AG04449 (cell line): ENCODE data around the gene PRKG1.

Source experiments
- CTCF ChIA-PET: fragments of 350-600 bp; formaldehyde crosslinking; extraction: SDS; loops from one replicate; lab custom pipeline; 2021; ENCODE audit warnings: antibody characterized with exemption; lab: Yijun Ruan, JAX
- POLR2A ChIA-PET: fragments of 400-600, 350-600 bp; formaldehyde crosslinking; extraction: SDS; loops from one replicate; lab custom pipeline; 2020; ENCODE audit warnings: antibody characterized with exemption, inconsistent platforms; lab: Yijun Ruan, JAX
- DNase-seq: peaks from one replicate; pipeline ENCODE4 v3.0.0-alpha.2; 2010; ENCODE audit warnings: low read depth, low spot score
- H3K4me3 ChIP-seq: 2 replicates; pipeline ENCODE4 v1.5.1; 2011; ENCODE audit warnings: low read depth, mild to moderate bottlenecking, control low read depth, low read length
- TF ChIP-seq, protein P1 (sequence below): IDR thresholded peaks from one replicate; pipeline ENCODE4 v1.5.1; 2011; ENCODE audit warnings: mild to moderate bottlenecking, moderate library complexity, low read length, control low read depth, inconsistent platforms; ENCODE audit not compliant: insufficient read depth; ENCODE audit errors: missing control alignments

The PRKG1 gene

DNA sequence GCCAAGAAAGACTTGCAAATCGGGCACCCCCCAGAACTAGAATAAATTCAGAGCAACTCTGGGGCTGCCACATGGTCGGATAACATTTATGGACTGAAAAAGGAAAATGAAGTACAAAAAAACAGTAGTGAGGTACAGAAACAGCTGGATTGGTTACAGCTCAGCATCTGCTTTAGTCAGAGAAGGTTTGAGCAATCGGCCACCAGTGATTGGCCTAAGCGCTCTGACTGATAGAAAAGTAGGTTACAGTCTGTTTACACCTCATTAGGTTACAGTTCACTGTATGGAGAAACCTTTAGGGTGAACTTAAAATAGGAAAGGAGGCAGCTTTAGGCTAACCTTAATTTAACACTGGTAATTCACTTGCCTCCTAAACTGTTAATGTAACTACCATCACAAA, 1137.8 kb downstream of the PRKG1 start:
- TF ChIP-seq, protein P1, sequence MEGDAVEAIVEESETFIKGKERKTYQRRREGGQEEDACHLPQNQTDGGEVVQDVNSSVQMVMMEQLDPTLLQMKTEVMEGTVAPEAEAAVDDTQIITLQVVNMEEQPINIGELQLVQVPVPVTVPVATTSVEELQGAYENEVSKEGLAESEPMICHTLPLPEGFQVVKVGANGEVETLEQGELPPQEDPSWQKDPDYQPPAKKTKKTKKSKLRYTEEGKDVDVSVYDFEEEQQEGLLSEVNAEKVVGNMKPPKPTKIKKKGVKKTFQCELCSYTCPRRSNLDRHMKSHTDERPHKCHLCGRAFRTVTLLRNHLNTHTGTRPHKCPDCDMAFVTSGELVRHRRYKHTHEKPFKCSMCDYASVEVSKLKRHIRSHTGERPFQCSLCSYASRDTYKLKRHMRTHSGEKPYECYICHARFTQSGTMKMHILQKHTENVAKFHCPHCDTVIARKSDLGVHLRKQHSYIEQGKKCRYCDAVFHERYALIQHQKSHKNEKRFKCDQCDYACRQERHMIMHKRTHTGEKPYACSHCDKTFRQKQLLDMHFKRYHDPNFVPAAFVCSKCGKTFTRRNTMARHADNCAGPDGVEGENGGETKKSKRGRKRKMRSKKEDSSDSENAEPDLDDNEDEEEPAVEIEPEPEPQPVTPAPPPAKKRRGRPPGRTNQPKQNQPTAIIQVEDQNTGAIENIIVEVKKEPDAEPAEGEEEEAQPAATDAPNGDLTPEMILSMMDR: no peak
- no peak for DNase-seq
- H3K4me3 ChIP-seq: no peak overlapping the region
- ChIA-PET CTCF (interaction anchor here (0.8 kb wide), 2 partner anchors 12 to 252 kb away, joined by 3 read pairs; no protein-coding TSS in a partner anchor), POLR2A (no interaction called here)

GRCh38 chr10:52212802-52213201, 1138.5 kb downstream of the PRKG1 start:
- ChIA-PET CTCF (interaction anchor here (0.8 to 1.6 kb wide), 3 partner anchors 252 to 1211 kb away, joined by 3 to 7 read pairs (median 6); no protein-coding TSS in a partner anchor), POLR2A (no interaction called here)
- no peak for DNase-seq
- no peak overlapping the region for H3K4me3 ChIP-seq
- TF ChIP-seq, protein P1: no peak

DNA sequence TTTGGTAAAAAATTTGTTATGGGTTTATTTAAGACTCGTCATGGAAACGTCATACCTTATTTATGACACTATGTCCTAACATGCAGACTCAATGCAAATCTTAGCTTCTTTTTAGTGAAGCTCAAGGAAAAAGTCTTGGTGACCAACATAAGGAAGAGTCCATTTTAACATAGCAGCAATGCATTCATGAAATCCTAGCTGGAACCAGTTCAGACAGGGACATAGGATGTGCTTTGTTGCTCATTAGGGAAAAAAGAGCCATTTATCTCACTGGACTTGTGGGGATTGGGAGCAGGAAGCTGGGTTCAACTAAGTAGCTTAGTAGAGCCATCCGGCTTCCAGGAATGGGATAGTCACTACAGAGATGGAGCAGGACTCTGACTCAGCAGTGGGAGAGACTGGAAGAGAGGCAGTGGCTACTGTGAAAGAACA, 1139.0 kb downstream of the PRKG1 start:
- POLR2A ChIA-PET: no interaction called here
- H3K4me3 ChIP-seq: no peak overlapping the region
- CTCF ChIA-PET: interaction anchor here (1.5 to 1.6 kb wide), 2 partner anchors 1149 to 1212 kb away, joined by 6 to 7 read pairs; no protein-coding TSS in a partner anchor
- DNase-seq: peak; percentile 23
- TF ChIP-seq, protein P1: no peak

GRCh38 chr10:52215745-52216361, 1141.6 kb downstream of the PRKG1 start:
- POLR2A ChIA-PET: no interaction called here
- TF ChIP-seq, protein P1: peak; percentile 45
- H3K4me3 ChIP-seq: no peak overlapping the region
- CTCF ChIA-PET: interaction anchor here (0.6 to 3.1 kb wide), 49 partner anchors 8 to 1294 kb away, joined by 3 to 26 read pairs (median 5); partner anchors contain the start of gene PRKG1
- peak; percentile 37 for DNase-seq

DNA sequence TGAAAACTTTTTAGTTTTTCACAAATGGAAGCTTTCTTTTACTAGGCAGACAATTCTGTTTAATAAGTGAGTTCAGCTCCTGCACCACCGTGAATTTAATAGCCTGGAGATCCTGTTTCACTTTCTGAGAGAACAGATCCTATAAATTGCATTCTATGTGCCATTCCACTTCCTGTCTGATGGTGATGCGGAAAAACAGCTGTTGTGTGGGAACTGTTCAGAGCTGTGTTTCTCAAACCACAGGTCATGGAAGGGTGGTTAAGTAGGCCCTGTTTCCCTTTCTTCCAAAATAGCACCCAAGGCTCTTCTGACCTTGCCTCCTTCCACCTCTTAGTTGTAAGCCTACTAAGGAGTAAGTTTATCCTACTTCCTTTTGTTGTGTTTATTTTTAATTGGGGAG, 1142.6 kb downstream of the PRKG1 start:
- ChIA-PET POLR2A (no interaction called here), CTCF (interaction anchor here (0.6 to 3.1 kb wide), 39 partner anchors 9 to 1427 kb away, joined by 3 to 26 read pairs (median 5); partner anchors contain the start of gene PRKG1)
- TF ChIP-seq, protein P1: no peak
- peak; percentile 85 for DNase-seq
- H3K4me3 ChIP-seq: no peak overlapping the region

DNA sequence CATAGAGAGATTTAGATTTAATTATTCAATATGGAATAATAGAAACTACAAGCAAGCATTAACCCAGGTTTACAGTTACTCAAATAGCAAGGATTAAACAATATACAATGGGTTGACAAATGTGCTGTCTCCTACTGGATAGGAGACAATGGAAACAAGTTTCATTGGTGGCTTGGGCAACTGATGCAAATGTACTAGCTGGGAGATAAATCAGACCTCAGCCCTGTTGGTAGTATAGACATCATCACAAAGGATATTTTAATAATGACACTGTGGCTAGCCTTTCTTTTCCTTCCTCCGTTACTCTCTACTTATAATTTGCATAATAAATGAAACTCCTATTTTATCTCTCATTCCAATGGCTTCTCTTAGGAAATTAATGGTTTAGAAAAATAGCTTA, 1143.2 kb downstream of the PRKG1 start:
- POLR2A ChIA-PET: no interaction called here
- H3K4me3 ChIP-seq: no peak overlapping the region
- no peak for DNase-seq
- CTCF ChIA-PET: interaction anchor here (0.9 to 3.1 kb wide), 12 partner anchors 10 to 1428 kb away, joined by 3 to 26 read pairs (median 6); no protein-coding TSS in a partner anchor
- TF ChIP-seq, protein P1: no peak
